AG10803 (cell line): ENCODE data around the gene LEO1.

Experiments used
- DNase-seq: peaks from one replicate; pipeline ENCODE4 v3.0.0; 2010; ENCODE audit warnings: low read depth
- H3K4me3 ChIP-seq: 2 replicates; pipeline ENCODE4 v1.5.1; 2011; ENCODE audit warnings: mild to moderate bottlenecking, low read length, control low read depth
- TF ChIP-seq, protein P1 (sequence below): conservative IDR thresholded peaks from 2 replicates; pipeline ENCODE4 v1.5.1; 2011; ENCODE audit warnings: mild to moderate bottlenecking, low read length, control low read depth, inconsistent platforms

LEO1 gene

DNA sequence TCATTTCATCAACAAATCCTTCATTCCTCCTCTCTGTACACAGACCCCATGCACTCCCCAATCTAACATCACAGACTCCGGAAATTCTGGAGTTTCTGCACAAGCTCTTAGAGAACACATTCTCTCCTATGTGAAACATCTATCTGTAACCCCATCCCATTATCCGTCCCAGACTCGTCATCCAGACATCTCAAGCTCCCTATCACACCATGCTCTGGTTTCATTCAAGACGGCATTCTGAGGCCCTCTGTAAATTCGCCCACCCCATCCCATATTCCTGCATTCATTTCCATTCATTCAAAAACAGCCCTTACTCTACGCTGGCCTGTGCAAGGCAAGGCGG lies 575 bp downstream of the LEO1 start:
- TF ChIP-seq, protein P1, sequence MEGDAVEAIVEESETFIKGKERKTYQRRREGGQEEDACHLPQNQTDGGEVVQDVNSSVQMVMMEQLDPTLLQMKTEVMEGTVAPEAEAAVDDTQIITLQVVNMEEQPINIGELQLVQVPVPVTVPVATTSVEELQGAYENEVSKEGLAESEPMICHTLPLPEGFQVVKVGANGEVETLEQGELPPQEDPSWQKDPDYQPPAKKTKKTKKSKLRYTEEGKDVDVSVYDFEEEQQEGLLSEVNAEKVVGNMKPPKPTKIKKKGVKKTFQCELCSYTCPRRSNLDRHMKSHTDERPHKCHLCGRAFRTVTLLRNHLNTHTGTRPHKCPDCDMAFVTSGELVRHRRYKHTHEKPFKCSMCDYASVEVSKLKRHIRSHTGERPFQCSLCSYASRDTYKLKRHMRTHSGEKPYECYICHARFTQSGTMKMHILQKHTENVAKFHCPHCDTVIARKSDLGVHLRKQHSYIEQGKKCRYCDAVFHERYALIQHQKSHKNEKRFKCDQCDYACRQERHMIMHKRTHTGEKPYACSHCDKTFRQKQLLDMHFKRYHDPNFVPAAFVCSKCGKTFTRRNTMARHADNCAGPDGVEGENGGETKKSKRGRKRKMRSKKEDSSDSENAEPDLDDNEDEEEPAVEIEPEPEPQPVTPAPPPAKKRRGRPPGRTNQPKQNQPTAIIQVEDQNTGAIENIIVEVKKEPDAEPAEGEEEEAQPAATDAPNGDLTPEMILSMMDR = no peak
- peak; percentile 11 for DNase-seq
- H3K4me3 ChIP-seq = peak overlapping the region; percentile 97

DNA sequence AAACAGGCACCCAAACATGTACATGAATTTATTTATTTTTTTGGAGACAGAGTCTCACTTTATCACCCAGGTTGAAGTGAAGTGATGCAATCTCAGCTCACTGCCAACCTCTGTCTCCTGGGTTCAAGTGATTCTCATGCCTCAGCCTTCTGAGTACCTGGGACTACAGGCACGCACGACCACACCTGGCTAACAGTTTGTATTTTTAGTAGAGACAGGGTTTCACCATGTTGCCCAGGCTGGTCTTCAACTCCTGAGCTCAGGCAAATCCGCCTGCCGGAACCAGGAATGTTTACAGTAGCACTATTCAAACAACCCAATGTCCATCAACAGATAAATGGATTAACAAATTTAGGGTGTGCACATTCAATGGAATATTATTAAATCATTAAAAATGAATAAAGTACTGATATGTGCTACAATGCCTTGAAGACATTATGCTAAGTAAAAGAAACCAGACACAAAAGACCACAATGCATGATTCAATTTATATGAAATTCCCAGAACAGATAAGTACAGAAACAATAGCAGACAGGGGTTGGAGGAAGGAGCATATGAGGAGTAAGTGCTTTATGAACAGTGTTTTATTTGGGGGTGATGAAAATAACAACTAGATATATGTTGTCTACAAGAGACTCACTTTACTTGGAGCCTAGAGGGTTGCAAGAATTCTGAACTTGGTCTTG lies 1.3 kb downstream of the LEO1 start:
- no peak for DNase-seq
- H3K4me3 ChIP-seq = peak overlapping the region; percentile 97
- TF ChIP-seq, protein P1 = no peak

DNA sequence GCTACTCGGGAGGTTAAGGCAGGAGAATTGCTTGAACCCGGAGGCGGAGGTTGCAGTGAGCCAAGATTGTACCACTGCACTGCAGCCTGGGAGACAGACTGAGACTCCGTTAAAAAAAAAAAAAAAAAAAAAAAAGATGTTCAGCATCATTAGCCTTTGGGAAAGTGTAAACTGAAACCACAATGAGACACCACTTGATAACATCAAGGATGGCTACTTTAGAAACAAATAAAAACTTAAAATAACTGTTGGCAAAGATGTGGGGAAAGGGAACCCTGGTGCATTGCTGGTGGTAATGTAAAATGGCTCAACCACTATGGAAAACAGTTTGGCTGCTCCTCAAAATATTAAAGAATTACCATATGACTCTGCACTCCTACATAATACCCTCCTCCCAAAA lies 1.9 kb downstream of the LEO1 start:
- TF ChIP-seq, protein P1 = no peak
- peak; percentile 13 for DNase-seq
- peak overlapping the region; percentile 23 for H3K4me3 ChIP-seq

DNA sequence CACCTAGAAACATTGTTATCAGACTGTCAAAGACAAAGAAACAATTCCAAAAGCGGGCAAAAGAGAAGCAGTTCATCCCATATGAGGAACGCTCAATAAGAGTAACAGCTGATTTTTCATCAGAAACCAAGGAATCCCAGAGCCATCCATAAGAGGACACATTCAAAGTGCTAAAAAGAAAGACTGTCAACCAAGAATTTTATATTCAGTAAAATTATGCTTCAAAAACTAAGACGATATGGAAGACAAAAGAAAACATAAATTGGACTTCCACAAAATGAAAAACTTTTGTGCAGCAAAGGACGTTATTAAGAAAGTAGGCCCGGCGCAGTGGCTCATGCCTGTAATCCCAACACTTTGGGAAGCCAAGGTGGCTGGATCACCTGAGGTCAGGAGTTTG lies 4.0 kb downstream of the LEO1 start:
- DNase-seq = no peak
- H3K4me3 ChIP-seq = no peak overlapping the region
- TF ChIP-seq, protein P1 = no peak

DNA sequence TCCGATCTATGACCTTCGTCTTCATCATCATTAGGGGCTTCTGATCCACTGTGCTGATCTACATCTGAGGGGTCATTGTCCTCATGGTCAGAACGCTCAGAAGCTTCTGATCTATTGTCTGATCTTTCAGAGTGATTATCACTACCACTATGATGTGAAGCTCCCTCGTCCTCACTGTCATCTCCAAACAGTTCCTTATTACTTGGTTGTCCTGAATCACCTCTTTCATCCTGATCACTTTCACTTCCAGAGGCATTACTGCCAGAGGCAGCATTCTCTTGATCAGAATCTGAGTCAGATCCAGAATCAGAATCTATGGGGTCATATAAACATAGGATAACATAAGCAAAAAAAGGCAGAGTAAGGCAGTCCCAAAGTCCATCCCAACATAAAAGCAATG lies 5.4 kb downstream of the LEO1 start:
- no peak for DNase-seq
- H3K4me3 ChIP-seq = no peak overlapping the region
- TF ChIP-seq, protein P1 = no peak

DNA sequence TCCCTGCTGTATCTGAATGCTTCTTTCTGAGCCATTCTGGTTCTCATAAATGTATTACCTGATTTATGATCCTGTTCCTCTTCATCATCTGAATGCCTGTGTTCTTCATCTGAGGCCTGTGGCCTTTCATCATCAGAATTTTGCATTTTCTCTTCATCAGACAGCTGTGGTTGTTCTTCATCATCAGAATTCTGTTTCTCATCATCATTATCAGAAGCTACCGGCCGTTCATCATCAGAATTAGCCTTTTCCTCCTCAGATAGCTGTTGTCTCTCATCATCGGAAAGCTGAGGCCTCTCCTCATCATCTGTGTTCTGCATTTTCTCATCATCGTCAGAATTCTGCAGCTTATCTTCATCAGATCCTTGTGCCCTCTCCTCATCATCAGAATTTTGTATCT lies 5.9 kb downstream of the LEO1 start:
- no peak for DNase-seq
- no peak overlapping the region for H3K4me3 ChIP-seq
- TF ChIP-seq, protein P1 = no peak

DNA sequence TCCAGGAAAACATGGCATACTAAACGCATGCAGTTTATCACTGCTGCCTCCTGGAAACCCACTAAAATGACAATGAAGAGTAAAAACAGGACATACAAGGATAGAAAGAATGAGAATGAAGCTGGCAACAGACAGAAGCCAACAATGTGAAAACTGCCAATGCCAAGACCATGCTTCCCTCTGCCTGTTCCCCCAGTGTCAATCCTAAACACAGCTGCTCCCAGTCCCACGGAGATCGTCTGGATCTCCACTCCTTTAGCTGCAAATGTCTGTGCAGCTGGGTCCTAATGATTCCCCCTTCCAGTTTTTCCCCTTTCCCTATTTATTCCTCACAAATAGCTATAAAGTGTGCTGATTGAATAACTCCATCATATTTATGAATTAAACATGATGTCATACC lies 16.1 kb downstream of the LEO1 start:
- no peak overlapping the region for H3K4me3 ChIP-seq
- DNase-seq = no peak

More for the DNA sequence above, 16.1 kb downstream of the LEO1 start:
- TF ChIP-seq, protein P1 = no peak
